Activated CD4-positive, alpha-beta T cell treated with anti-CD3 and anti-CD28 coated beads, Interleukin-2, Interleukin-6, amounts not matched to agents 100 ng/mL and 50 ng/mL, durations not matched to agents 16 hours and 8 hours (primary cell): ENCODE results near the gene PRAME.
A peak's percentile ranks its signal among the peaks of the same experiment; 100 is the strongest.

Source experiments
- DNase-seq: peaks from one replicate; pipeline ENCODE4 v3.0.0-alpha.2; 2020

PRAME gene

GRCh38 chr22:22578702-22579424 lies 19.8 kb upstream of the PRAME start:
- no peak for DNase-seq

GRCh38 chr22:22576989-22577427 lies 17.9 kb upstream of the PRAME start:
- no peak for DNase-seq

DNA sequence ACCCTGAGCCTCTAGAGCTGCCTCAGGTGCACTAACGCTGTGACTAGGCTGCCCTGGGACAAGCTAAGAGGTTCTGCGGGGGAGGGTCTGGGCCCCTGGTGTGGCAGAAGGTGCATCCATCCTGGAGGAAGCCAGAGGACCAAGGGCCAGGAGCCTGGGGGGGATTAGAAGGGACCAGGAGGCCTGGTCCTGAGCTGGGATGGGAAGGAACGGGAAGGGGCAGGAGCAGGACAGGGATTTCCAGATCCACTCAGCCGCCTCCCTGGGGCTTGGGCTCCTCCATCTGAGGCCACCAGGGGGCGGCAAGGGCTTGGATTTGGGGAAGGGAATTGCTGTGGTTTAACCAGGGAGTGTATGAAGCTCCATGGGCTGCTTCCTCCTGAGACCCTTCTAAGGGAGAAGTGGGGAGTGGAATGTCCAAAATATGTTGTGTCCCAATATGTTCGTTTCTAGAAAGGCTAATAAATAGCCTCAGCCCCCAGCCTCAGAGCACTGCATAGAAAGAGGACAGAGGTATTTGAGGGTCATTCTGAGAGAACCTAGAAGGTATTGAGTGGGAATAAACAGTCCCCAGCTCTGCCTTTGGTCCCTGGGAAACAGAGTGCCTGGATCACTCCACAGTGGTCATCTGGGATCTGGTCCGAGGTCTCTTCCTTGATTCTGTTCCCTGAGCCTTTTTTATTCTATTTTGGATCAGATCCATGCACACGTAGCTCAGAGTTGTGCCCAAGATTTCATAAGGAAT lies 17.4 kb upstream of the PRAME start:
- peak; percentile 42 for DNase-seq

DNA sequence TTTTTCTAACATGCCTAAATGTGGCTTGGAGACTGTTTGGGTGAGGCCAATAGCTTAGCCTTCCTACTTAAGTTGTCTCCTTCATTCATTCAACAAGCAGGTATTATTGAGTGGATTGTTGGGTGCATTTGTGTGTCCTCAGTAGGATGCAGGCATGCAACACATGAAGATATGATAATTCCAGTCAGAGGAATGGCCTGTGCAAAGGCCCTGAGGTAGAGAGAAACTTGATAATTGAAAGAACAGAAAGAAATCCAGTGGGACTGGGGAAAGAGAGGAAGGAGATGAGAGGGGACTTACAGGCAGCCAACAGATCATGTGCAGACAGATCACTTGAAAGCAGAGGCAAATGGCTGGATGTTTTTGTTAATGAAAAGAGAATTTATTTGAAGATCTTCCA lies 15.3 kb upstream of the PRAME start:
- no peak for DNase-seq

GRCh38 chr22:22573047-22573889 lies 14.2 kb upstream of the PRAME start:
- DNase-seq, result no peak

GRCh38 chr22:22571862-22572261 lies 12.8 kb upstream of the PRAME start:
- no peak for DNase-seq

DNA sequence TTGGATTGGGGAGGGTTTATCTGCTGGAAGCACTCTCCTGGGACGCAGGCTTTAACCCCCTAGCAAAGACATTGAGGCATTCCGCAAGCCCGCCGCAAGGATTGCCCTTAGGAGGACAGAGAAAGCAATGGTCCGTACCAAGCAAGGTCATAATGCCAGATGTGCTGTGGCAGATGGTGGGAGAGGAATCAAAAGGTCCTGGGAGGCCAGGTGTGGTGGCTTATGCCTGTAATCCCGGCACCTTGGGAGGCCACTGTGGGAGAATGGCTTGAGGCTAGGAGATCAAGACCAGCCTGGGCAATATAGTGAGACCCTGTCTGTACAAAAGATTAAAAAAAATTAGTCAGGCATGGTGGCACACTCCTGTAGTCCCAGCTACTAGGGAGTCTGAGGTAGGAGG lies 12.4 kb upstream of the PRAME start:
- DNase-seq, result no peak

DNA sequence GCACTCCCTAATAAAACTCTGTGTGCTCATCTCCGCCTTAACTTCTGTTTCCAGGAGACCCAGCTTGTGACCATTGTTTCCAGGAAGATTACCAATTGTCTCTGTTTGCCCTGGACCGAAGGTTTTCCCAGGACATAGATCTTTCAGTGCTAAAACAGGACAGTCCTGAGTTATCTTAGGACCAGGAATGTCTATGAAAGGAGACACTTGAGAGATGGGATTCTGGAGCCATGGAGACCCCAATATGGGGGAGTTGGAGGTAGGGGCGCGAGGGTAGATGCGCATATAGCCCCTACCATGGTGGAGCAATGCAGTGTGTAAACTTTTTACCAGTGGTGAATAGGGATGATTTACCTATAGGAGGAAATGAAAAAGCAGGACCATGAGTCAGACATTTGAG lies 10.2 kb upstream of the PRAME start:
- no peak for DNase-seq

DNA sequence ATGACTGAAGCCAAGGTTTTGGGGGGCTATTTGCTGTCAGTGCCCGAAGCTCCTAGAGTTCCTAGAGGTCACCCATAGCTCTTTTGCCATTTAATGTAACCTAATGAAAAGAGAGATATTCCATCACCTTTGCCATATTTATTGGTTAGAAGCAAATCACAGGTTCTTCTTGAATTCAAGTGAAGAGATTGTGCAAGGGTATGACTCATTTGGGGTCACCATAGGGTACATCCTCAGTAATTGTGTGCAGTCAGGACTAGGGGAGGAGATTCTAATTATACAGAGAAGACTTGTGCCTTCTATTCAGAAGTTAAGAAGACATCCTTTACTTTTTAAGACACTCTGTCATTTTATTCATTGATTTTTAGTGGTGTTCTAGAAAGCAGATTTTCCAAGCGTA lies 6.9 kb upstream of the PRAME start:
- DNase-seq, result no peak

- DNase-seq, result no peak
Measured at GRCh38 chr22:22558071-22558971, 744 bp downstream of the PRAME start.

GRCh38 chr22:22556995-22557925 lies 1.8 kb downstream of the PRAME start:
- no peak for DNase-seq

DNA sequence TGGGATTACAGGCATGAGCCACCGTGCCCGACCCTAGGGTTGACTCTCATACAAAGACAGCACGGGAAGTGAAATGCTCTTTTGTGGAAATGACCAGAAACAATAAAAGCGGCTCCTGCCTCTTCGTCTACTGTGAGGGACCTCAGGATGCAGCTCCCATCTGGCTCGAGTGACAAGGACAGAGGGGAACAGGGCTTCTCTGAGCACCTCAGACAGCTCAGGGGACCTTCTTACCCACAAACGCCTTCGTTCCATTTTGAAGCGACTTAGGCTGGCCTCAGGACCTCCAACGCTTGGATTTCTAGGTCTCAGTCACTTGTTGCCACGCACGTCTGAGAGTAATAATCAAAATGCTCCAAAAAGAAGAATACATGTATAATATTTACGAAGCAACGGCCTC lies 2.5 kb downstream of the PRAME start:
- no peak for DNase-seq

GRCh38 chr22:22555596-22555995 lies 3.5 kb downstream of the PRAME start:
- no peak for DNase-seq

DNA sequence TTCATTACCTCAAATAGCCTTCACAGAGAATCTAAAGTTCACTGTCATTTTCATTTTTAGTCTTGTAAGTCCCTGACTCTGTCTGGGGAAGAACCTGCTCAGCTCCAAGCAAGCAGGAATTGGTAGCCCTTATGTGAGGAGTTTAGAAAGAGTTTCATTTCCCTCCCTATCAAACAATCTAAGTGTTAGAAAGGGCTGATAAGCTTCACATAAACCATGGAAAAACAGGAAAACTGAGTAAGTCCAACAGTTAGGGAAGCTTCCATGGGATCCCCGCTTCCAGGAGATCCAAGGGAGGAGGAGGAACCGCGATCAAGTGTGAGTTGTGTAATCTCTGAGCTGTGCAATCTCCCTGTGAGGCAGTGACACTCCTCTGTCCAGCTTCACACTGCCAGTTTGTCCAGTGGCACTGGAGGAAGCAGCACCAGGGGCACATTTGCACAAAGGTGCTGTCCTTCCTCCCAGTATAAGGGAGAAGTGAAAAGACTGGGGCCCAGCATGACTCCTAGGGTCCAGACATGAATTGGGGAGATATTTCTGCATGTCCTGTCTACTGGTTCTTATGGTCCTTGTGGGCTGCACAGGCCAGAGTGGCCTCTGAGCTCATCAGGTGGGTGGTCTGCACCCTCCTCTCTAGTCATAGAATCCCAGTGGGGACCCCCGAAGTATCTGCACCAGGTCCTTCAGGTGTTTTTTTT lies 4.3 kb downstream of the PRAME start:
- no peak for DNase-seq

DNA sequence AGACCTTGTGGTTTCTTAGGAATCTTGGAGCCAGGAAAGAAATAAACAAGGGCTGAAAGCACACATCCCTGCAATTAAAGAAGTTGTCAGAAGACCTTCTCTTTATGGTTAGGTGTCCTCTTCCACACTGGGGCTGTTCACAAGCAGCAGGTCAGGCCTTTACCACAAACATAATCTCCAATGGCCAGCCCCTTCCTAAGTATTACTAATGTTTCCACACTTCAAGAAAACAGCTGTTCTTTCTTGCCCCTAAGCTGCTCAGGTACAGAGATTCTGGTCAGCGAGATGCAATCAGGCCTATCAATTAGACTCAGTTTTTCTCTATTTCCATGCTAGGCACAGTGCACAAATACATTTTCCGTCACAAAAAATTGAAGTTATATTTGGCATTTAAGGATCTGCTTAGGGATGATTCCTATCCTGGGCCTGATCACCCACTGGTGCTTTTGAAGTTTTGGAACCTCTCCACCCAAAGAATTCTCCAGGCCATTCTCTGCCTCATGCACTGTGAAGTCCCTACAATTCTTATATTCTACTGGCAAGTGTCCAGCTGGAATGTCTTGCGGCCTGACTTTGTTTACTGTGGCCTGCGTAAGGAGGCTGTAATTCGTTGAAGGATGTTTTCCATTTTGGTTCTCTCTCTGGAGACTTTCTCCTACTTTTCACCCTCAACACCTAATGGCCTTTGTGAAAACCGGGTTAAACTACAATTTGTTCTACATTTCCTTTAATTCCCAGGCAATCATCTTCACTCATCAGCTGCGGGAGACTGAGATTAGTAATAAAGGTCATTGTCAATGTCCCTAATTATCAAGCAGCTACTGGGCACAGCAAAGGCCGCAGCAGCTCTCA lies 5.1 kb downstream of the PRAME start:
- DNase-seq, result no peak

- DNase-seq, result no peak
Measured at GRCh38 chr22:22553141-22553540, 5.9 kb downstream of the PRAME start.

DNA sequence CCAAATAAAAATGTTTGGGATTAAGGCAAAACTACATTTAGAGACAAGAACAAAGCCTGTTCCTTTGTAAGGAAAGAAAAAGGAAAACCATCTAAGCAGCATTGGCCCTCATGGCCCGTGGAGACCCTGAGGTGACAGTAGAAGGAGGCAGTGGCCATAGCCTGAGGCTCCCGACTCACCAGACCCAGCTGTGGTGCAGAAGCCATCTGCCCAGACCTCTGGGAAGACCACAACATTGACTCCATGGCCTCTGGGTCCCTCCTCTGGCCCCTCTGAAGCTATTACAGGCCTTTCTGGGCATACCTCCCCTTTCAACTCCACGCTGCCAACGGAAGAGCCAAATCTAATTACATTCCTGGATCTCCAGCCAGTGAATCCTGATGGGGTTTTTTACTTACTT lies 6.4 kb downstream of the PRAME start:
- DNase-seq, result no peak

DNA sequence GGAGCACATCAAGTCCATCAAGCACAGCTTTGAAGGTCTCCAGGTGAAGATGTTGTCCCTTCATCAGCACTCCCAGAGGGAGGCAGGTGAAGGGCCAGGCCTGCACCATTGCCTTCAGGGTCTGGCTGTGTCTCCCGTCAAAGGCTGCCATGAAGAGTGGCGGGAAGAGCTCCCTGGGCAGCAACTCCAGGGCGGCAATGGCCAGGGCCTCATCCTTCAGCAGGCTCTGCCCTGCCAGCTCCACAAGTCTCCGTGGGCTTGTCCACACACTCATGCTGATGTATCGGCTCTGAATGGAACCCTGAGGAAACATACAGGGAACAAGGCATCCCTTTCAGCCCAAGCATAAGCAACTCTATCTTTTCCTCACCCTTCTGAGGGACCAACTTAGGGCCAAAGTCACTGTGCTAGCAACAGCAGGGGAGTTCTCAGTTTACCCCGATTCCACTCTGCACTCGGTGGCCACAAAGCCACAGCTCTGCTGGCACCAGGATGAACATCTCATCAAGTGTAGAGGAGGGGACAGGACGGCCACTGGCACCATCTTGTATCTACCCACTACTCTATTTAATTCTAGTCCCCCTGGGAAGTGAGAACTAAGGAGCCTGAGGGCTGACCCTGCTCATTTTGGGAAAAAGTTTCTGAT lies 8.2 kb downstream of the PRAME start:
- DNase-seq, result no peak

DNA sequence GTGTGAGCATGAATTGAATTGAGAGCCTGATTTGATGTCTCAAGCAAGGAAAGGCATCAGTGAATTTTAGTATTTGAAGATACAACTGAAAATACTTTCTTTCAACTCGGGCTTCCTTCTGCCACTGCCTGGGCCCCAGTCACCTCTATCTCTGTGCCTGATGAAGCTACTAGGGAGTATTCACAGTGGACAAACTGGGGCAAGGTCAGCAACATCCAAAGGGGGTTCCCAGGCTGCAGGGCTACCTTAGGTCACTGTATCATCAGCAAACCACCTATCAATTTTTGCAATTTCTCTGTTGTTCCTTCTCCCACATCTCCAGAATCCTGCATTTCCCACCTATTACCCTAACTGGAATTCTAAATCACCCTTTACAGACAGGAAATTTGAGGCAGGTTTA lies 10.2 kb downstream of the PRAME start:
- no peak for DNase-seq
